22Rv1 (cell line): Measurements from ENCODE around the gene ZNF709.
"Not testable (repeated sequence)": the region's sequence is repeated elsewhere in the genome, so short reads cannot be mapped to it uniquely, and the experiment has no call there.

ENCODE experiments used
- ZFX ChIP-seq: fragments of 450-650 bp; IDR thresholded peaks from 2 replicates; pipeline ENCODE4 v1.6.1; 2017; ENCODE audit warnings: antibody characterized with exemption, borderline replicate concordance
- TF ChIP-seq, protein P1 (sequence below): fragments of 450-650 bp; IDR thresholded peaks from 2 replicates; pipeline ENCODE4 v1.5.1; 2017; ENCODE audit warnings: mild to moderate bottlenecking

DNA sequence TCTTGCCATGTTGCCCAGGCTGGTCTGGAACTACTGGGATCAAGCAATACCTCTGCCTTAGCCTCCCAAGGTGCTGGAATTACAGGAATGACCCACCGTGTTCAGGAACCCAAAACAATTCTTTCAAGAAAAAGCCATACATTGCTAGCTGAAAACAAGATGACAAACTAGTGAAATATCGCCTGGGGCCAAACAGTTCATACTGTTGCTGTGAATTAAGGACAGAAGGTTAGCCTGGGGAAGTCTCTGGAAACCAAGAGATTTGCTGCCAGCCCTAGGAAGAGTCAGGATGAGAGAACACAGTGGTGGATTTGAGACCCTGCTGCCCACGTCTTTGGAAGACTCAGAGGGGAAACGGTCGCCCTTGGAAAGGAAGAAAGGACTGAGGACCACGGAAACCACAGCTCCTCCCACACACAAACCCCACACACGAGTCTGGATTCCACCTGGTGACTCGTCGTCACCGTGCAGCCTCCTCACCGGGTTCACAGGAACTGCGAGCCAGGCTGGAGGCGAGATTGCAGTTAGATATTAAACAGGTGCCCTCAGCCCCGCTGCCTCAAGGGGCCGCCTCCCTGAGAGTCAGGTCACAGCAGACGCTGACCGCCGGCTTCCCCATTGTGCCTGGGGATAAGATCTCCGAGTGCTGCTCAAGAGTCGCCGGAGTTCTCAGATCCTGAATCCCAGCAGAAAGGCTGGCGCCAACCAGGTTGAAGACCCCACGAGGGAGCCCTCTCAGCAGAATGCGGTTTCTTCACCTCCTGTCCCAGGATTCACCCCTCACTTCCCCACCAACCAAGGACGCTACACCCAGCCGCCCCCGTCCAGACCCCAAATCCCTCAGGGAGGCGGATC lies 44.7 kb downstream of the ZNF709 start:
- TF ChIP-seq, protein P1, sequence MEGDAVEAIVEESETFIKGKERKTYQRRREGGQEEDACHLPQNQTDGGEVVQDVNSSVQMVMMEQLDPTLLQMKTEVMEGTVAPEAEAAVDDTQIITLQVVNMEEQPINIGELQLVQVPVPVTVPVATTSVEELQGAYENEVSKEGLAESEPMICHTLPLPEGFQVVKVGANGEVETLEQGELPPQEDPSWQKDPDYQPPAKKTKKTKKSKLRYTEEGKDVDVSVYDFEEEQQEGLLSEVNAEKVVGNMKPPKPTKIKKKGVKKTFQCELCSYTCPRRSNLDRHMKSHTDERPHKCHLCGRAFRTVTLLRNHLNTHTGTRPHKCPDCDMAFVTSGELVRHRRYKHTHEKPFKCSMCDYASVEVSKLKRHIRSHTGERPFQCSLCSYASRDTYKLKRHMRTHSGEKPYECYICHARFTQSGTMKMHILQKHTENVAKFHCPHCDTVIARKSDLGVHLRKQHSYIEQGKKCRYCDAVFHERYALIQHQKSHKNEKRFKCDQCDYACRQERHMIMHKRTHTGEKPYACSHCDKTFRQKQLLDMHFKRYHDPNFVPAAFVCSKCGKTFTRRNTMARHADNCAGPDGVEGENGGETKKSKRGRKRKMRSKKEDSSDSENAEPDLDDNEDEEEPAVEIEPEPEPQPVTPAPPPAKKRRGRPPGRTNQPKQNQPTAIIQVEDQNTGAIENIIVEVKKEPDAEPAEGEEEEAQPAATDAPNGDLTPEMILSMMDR = not testable (repeated sequence)
- not testable (repeated sequence) for TF ChIP-seq ZFX
